ENCODE results near the gene PLPP1.

Gene PLPP1

DNA sequence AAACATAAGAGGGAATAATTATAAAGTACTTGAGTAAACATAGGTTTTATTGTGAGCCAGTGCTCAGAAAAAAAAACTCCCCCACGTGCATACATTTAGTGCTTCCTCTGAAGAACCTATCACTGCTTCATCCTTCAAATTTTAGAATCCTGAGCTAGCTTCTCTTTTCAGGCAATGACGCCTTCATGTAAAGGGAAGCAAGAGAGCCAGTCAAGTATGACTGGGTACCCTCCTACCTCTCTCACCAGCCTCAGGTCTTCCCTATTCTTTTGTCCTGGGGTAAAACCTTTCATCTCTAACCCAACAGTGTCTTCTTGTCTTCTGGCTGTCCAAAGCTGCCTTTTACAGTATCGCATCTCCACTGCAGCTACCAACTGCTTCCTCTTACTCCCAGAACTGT is 32.0 kb downstream of the PLPP1 start:
- no peak for DNase-seq (ENCODE audit: low read depth)

- DNase-seq (ENCODE audit: low read depth), result no peak
Measured at GRCh38 chr5:55498457-55498856, 36.3 kb downstream of the PLPP1 start.

DNA sequence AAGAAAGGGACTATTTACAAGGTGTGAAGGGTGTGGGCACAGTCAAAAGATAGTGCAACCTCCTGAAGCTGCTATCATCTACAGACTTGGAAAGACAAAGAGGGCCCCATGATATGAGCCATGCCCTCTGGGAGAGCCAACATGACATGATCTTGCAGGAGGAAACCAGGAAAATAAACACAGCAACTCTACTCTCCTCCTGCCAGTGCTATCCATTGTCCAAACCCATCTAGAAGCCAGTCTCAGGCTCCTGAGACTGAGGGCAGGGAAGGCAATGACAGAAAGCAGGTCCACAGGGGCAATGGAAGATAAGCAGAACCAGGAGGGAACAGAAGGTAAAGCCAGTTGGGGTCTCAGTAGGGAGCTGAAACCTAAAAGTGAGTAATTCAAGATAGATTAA is 37.1 kb downstream of the PLPP1 start:
- DNase-seq (ENCODE audit: low read depth), result no peak

GRCh38 chr5:55495216-55495615 is 39.5 kb downstream of the PLPP1 start:
- DNase-seq (ENCODE audit: low read depth), result no peak

DNA sequence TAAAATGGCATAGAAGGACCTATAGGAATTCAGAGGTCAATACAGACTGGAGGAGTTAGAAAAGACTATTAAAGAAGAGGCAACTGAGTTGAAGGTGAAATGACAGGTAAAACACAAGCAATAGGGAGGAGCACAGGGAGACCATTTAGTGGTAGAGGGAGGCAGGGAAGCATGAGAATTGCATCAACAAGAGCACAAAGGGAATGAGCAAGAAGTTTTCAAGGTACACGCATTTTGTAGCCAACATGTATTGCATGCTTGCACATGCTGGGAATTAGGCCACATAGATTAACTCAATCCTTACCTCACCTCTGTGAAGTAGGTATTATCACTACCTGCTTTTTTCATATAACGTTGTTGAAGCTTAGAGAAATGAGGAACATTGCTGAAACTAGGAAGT is 42.3 kb downstream of the PLPP1 start:
- no peak for DNase-seq (ENCODE audit: low read depth)

DNA sequence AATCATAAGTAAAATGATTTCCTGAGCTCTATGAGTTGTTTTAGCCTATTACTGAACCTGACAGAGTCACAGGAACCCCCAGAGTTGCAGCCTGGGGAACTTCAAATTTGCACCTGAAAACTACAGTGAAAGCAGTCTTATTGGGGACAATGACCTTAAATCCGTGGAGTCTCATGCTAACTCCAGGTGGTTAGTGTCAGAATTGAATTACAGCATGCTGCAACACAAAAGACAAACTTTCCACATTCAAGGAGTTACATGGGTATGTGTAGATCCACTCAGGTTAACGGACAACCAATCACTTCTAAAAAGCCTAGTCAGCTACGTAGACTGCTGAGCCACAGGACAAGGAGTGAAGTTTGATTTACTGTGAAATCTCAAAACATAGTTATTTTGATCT is 49.7 kb downstream of the PLPP1 start:
- no peak for DNase-seq (ENCODE audit: low read depth)

GRCh38 chr5:55484531-55484930 is 50.2 kb downstream of the PLPP1 start:
- no peak for DNase-seq (ENCODE audit: low read depth)

DNA sequence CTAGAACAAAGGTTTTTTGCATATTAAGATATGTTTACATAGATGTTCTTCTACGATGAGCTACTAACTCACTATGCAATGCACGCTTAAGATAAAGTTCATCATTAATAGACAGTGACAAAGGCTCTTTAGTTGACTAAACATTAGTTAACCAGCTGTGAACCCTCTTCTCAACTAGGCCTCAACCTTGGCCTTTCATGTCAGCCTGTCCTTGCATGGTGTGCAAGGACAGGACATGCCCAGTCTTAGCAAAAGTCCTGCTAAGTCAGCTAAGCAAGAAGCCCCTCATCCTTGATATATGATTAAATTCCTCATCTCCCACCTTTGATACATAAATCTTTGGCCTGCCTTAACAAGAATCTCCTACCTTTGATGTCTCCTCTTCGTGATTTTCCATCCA is 50.9 kb downstream of the PLPP1 start:
- no peak for DNase-seq (ENCODE audit: low read depth)

GRCh38 chr5:55481293-55481855 is 53.4 kb downstream of the PLPP1 start:
- no peak for DNase-seq (ENCODE audit: low read depth)

GRCh38 chr5:55480781-55481180 is 54.0 kb downstream of the PLPP1 start:
- DNase-seq (ENCODE audit: low read depth), result no peak

GRCh38 chr5:55472642-55473041 is 62.1 kb downstream of the PLPP1 start:
- DNase-seq (ENCODE audit: low read depth), result no peak

DNA sequence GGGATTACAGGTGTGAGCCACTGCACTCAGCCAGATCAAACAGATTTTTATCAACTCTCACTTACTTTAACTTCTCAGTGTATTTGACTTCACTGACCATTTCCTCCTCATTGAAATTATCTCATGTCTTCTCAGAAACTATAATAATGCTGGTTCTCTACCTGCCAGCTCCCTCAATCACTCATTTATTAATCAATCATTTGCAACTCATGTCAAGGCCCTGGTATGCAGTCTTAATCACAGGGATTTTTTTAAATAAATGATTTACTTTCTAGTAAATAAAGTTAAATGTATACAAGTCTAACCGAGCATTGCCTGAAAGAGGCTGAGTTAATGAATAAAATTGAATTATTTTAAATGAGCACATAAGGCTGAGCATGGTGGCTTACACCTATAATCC is 63.3 kb downstream of the PLPP1 start:
- no peak for DNase-seq (ENCODE audit: low read depth)

- no peak for DNase-seq (ENCODE audit: low read depth)
Measured at GRCh38 chr5:55470282-55470681, 64.5 kb downstream of the PLPP1 start.

DNA sequence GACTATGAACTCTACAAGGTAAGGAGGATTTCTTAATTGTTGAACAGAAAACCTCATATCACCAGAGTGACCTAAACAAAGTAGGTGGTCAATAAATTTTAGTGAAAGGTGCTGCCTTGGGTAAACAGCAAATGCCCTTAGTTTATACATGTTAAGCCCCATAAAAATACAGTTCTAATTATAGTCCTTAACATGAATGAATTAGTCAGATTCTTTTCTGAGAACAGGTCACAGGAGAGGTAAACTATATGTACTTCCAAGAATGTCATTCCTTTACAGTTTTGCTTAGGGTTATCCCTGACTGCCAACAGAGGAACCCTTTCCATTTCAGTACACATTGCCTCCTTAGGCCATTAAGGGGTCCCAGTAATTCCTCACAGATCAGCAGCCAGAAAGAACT is 64.9 kb downstream of the PLPP1 start:
- no peak for DNase-seq (ENCODE audit: low read depth)

- no peak for DNase-seq (ENCODE audit: low read depth)
Measured at GRCh38 chr5:55467862-55468551, 66.8 kb downstream of the PLPP1 start.

GRCh38 chr5:55463613-55464012 is 71.2 kb downstream of the PLPP1 start:
- DNase-seq (ENCODE audit: low read depth), result no peak

- DNase-seq (ENCODE audit: low read depth), result no peak
Measured at GRCh38 chr5:55459572-55459971, 75.2 kb downstream of the PLPP1 start.

DNA sequence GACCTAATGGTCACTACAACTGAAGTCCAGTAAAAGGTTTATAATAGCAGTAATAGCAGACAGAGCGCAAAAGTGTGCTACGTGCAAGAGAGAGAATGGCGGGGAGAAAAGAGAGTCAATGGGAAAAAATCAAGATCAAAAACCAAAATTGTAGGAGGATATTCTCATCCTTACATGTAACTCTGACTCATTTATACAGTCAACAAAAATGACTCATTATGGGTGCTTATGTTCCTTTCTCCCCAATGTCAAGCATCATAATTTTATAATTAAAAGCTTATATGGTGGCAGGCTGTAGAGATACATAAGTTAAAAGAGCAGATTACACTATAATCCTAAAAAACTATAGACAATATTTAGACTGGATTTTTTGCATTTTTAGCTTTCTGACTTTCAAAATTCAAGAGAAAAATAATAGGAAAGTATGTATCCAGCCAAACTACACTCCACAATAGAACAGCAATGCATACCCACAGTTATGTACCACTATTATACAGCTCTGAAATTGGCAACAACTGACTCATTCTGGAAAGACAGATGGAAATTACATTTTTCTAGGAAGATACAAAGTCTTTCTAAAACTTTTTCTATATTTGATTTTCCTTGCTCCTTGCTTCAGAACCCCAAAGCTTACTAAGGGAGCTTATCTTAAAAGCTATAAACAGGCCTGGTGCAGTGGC is 78.4 kb downstream of the PLPP1 start:
- DNase-seq (ENCODE audit: low read depth), result no peak

DNA sequence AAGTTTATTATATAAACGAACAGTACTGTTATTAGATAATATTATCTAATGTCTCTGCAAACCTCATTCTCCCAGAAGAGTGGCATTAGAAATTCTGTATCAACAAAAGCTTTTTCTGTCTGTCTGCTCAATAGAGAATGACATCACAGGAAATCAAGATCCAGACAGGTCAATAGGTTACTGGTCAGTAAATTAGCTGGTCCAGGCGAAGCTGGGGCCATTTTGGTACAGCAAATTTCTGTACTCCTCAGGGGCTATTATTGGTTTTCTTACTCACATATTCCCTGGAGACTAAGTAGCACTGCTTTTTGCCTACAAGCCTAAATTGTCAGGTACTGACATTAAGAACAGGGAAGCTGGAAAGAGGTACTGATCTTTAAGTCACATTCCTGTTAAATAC is 80.5 kb downstream of the PLPP1 start:
- no peak for DNase-seq (ENCODE audit: low read depth)

DNA sequence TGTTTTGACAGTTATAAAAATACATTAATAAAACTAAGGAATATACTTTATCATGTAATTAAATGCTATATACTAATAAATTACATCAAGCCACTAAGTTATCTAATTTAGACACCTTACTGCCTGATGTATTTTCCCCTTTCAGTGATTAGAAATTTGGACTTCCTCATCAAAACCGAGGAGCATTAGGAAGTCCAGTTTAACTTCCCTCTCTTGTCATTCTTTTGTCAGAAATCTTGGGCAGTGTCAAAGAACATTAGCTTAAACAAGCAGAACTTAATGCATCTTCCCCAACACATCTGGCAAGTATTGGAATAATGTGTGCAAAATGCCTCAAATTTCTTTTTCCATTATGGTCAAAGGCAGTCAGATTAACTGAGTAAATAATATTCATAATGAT is 81.6 kb downstream of the PLPP1 start:
- DNase-seq (ENCODE audit: low read depth), result no peak

GRCh38 chr5:55451976-55452375 is 82.8 kb downstream of the PLPP1 start:
- DNase-seq (ENCODE audit: low read depth), result no peak

GRCh38 chr5:55450050-55450765 is 84.6 kb downstream of the PLPP1 start:
- DNase-seq (ENCODE audit: low read depth), result no peak

Data from stimulated activated CD8-positive, alpha-beta memory T cell treated with anti-CD3 and anti-CD28 coated beads, Interleukin-15, amount 100 ng/mL, for 24 hours (primary cell).